ENCODE measurements around the gene SPSB4. TPM values are rescaled to one million over a fixed set of nuclear protein-coding genes. Genes with fewer than 3 reads are reported as not detected.

Gene SPSB4
- total RNA-seq (0.14 and 0.22 TPM in 2 replicates), polyA plus RNA-seq (0.06 TPM in 1 of 2 replicates, not detected in the other), polyA minus RNA-seq (not detected in 2 replicates), Bru-seq, nascent RNA (percentile 12 among the genes with signal in this experiment), BruChase-seq, experiment 1, labeled RNA remaining after a 6-hour chase (percentile 9 among the genes with signal in this experiment), BruChase-seq, experiment 2, labeled RNA remaining after a 2-hour chase (percentile 4 among the genes with signal in this experiment)
- polyA plus RNA-seq (2011; cell fraction: cytosol; rRNA removed) = 0.06 TPM in 1 of 2 replicates, not detected in the other
- polyA plus RNA-seq (2011; cell fraction: nucleus; rRNA removed) = 0.16 TPM in 1 of 2 replicates, not detected in the other
- polyA plus RNA-seq (2012) = not detected in 2 replicates
- polyA minus RNA-seq (2011; cell fraction: cytosol; rRNA and poly(A)+ RNA removed) = not detected
- polyA minus RNA-seq (2011; cell fraction: nucleus; rRNA and poly(A)+ RNA removed) = not detected in 2 replicates
- long read RNA-seq = 0 reads

- Histone ChIP-seq H3K79me2 (ENCODE audit: control insufficient read depth, insufficient read depth, low read length) (no peaks in the 10 kb centered on the region), H3K4me3 (replicated peaks in 1 of 3; ENCODE audit: insufficient read depth in 1 of 3, low read depth in 1 of 3, low read length in 3 of 3) (peak within 1 kb of the TSS in 1 of 3 experiments; percentile 10), H3K9ac (replicated peaks; ENCODE audit: extremely low read depth, insufficient read depth, low read length) (no peak within 1 kb of the TSS), H3K9me3 (replicated peaks; ENCODE audit: control insufficient read depth, insufficient read depth, low read length) (no peaks in the 10 kb centered on the region), H3K27me3 (ENCODE audit: control insufficient read depth in 2 of 2, insufficient read depth in 2 of 2, low read length in 2 of 2) (peaks cover 26 to 35% of the 10 kb centered on the region in 2 experiments), H3K4me2 (ENCODE audit: insufficient read depth, low read length) (peak within 1 kb of the TSS; percentile 36), H3K27ac (ENCODE audit: insufficient read depth, low read depth, low read length) (no peak within 1 kb of the TSS), H3K36me3 (ENCODE audit: control insufficient read depth in 2 of 2, extremely low read depth in 1 of 2, insufficient read depth in 2 of 2, low read length in 2 of 2) (no peaks in the 10 kb centered on the region), H3K4me1 (ENCODE audit: control insufficient read depth, extremely low read depth, insufficient read depth, low read length) (no peaks in the 10 kb centered on the region), H2AFZ (ENCODE audit: low read depth, low read length) (peak within 1 kb of the TSS; percentile 47), H3K9me1 (replicated peaks; ENCODE audit: control insufficient read depth, extremely low read depth, insufficient read depth, low read length) (no peaks in the 10 kb centered on the region), H4K20me1 (replicated peaks; ENCODE audit: control insufficient read depth, extremely low read depth, insufficient read depth, low read length) (no peaks in the 10 kb centered on the region)
- TF ChIP-seq MYC (IDR thresholded peaks at IDR 0.05; ENCODE audit: low read depth, low read length) (no peak), JUN (IDR thresholded peaks at IDR 0.05; ENCODE audit: borderline replicate concordance, insufficient read depth, insufficient read length, low read depth) (no peak)
- TF ChIP-seq, protein P1, sequence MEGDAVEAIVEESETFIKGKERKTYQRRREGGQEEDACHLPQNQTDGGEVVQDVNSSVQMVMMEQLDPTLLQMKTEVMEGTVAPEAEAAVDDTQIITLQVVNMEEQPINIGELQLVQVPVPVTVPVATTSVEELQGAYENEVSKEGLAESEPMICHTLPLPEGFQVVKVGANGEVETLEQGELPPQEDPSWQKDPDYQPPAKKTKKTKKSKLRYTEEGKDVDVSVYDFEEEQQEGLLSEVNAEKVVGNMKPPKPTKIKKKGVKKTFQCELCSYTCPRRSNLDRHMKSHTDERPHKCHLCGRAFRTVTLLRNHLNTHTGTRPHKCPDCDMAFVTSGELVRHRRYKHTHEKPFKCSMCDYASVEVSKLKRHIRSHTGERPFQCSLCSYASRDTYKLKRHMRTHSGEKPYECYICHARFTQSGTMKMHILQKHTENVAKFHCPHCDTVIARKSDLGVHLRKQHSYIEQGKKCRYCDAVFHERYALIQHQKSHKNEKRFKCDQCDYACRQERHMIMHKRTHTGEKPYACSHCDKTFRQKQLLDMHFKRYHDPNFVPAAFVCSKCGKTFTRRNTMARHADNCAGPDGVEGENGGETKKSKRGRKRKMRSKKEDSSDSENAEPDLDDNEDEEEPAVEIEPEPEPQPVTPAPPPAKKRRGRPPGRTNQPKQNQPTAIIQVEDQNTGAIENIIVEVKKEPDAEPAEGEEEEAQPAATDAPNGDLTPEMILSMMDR (IDR thresholded peaks at IDR 0.05; ENCODE audit: extremely low read depth in 1 of 2, insufficient read depth in 1 of 2, low read depth in 1 of 2, low read length in 2 of 2) = peak; percentile 9 to 27
- dilution Hi-C loops (cut with MboI; ENCODE audit: extremely low pct_ligation_motif_present, low sequenced_read_pairs) (no loop called here), intact Hi-C loops (cut with micrococcal nuclease) (loop anchor here (2.0 kb wide), 1 partner anchor 54 kb away; no protein-coding TSS in a partner anchor)
- POLR2A ChIA-PET = no interaction called here
- peak; percentile 27 for DNase-seq (ENCODE audit: low read depth, low spot score)
- CTCF ChIA-PET = interaction anchor here (0.8 to 1.3 kb wide), 3 partner anchors 9 to 55 kb away, joined by 3 read pairs; no protein-coding TSS in a partner anchor
- no TSS peak for BruUV-seq (replicated peaks)
- FAIRE-seq = no peak
Measured at GRCh38 chr3:141050576-141051442, at the start of gene SPSB4. Gene SPSB4, plus strand, starts transcription at chr3:141051347. Its CDS starts 14,758 bp downstream, at chr3:141066105.
